K562 (cell line): ENCODE data around the gene MIEF2. TPM values are rescaled to one million over a fixed set of nuclear protein-coding genes. Genes with fewer than 3 reads are reported as not detected.
A peak's percentile ranks its signal among the peaks of the same experiment; 100 is the strongest.

Experiments
- ATAC-seq: fragments of 200-7000 bp; cut with Tn5 transposase; 3 replicates; pipeline ENCODE4 v1.9.1; 2020; ENCODE audit warnings: moderate library complexity
- BruUV-seq: library from RNA; stranded (reverse); fragments of 400-500 nt; replicated peaks from 2 replicates; lab custom pipeline; 2021; lab: Mats Ljungman, UMichigan
- CTCF ChIA-PET: fragments of 300-600 bp; formaldehyde crosslinking; extraction: SDS; loops from one replicate; lab custom pipeline; 2021; ENCODE audit warnings: low intra/inter-chr PET ratio; lab: Yijun Ruan, JAX
- POLR2A ChIA-PET: fragments of 300-600, 350-650 bp; sonication (Branson Sonifier 250); formaldehyde crosslinking; extraction: SDS; loops from one replicate; lab custom pipeline; 2021; ENCODE audit warnings: antibody characterized with exemption, inconsistent platforms; lab: Yijun Ruan, JAX
- DNase-seq, 4 experiments: peaks; one replicate each; pipeline versions ENCODE4 v3.0.0 to v3.0.0-alpha.2; 2011 to 2018; ENCODE audit warnings: low spot score in 3 of 4, mixed read lengths in 3 of 4; ENCODE audit errors: extremely low read depth in 1 of 4
- FAIRE-seq: peaks from 2 replicates; lab custom pipeline; 2011; peaks lifted over from hg19 to GRCh38; lab: Jason Lieb, UNC
- H2AFZ ChIP-seq: 2 replicates; pipeline ENCODE4 v1.6.0; 2011; ENCODE audit warnings: low read depth, low read length, control low read depth, inconsistent platforms
- H3K27ac ChIP-seq: fragments of 200-600 bp; 3 replicates; pipeline ENCODE4 v1.8.0; 2011; ENCODE audit warnings: low read depth, mild to moderate bottlenecking, control low read depth, inconsistent platforms, low read length, moderate library complexity, mixed read lengths; ENCODE audit errors: extremely low read depth
- H3K27me3 ChIP-seq, 2 experiments: fragments of 300-600 bp in 1 of 2; 2 replicates in 1 of 2; 3 replicates in 1 of 2; pipeline versions ENCODE4 v1.6.0 to v1.8.0; 2011; ENCODE audit warnings: inconsistent platforms in 2 of 2, low read length in 2 of 2, mild to moderate bottlenecking in 1 of 2, mixed read lengths in 1 of 2, moderate library complexity in 1 of 2; ENCODE audit not compliant: control insufficient read depth in 2 of 2, insufficient read depth in 2 of 2
- H3K36me3 ChIP-seq: fragments of 300-600 bp; 3 replicates; pipeline ENCODE4 v1.8.0; 2011; ENCODE audit warnings: mild to moderate bottlenecking, low read length, inconsistent platforms; ENCODE audit not compliant: control insufficient read depth, insufficient read depth
- H3K4me1 ChIP-seq, 2 experiments: fragments of 200-600 bp in 1 of 2; replicated peaks in 1 of 2; 2 replicates in 1 of 2; 3 replicates in 1 of 2; pipeline versions ENCODE4 v1.5.1 to v1.8.0; 2011; ENCODE audit warnings: inconsistent platforms in 2 of 2, low read length in 2 of 2, mild to moderate bottlenecking in 1 of 2, mixed read lengths in 1 of 2, moderate library complexity in 1 of 2; ENCODE audit not compliant: control insufficient read depth in 2 of 2, insufficient read depth in 2 of 2
- H3K4me2 ChIP-seq: 2 replicates; pipeline ENCODE4 v1.6.1; 2011; ENCODE audit warnings: low read length, control low read depth, inconsistent platforms, mixed read lengths; ENCODE audit not compliant: insufficient read depth
- H3K4me3 ChIP-seq: fragments of 200-600 bp; sonication (generic), shearing (Covaris generic); 2 replicates; pipeline ENCODE4 v1.5.1; 2016; ENCODE audit warnings: control low read depth, inconsistent platforms
- H3K79me2 ChIP-seq: fragments of 200-600 bp; 3 replicates; pipeline ENCODE4 v1.8.0; 2011; ENCODE audit warnings: low read length, inconsistent platforms; ENCODE audit not compliant: control insufficient read depth, insufficient read depth
- H3K9ac ChIP-seq, 2 experiments: 2 replicates each; pipeline versions ENCODE4 v1.6.0 to v1.6.1; 2011; ENCODE audit warnings: low read depth in 2 of 2, low read length in 2 of 2, control low read depth in 1 of 2, inconsistent platforms in 1 of 2, mild to moderate bottlenecking in 1 of 2, mixed read lengths in 1 of 2; ENCODE audit not compliant: insufficient read depth in 1 of 2
- H3K9me1 ChIP-seq: one replicate; pipeline ENCODE4 v1.6.0; 2011; ENCODE audit warnings: inconsistent platforms, mild to moderate bottlenecking, low read length, moderate library complexity; ENCODE audit not compliant: control insufficient read depth, insufficient read depth
- H3K9me3 ChIP-seq: replicated peaks from 2 replicates; pipeline ENCODE4 v1.5.1; 2011; ENCODE audit warnings: low read depth, low read length, inconsistent platforms; ENCODE audit not compliant: control insufficient read depth, insufficient read depth
- H4K20me1 ChIP-seq: replicated peaks from 2 replicates; pipeline ENCODE4 v1.6.1; 2011; ENCODE audit warnings: low read length, inconsistent platforms, mixed read lengths; ENCODE audit not compliant: control insufficient read depth, insufficient read depth
- RAD21 ChIP-seq, 2 experiments: fragments of 250-450 bp in 1 of 2; fragments of 450-650 bp in 1 of 2; sonication (Bioruptor Pico) in 1 of 2; formaldehyde crosslinking in 1 of 2; IDR thresholded peaks in 1 of 2; conservative IDR thresholded peaks in 1 of 2; 2 replicates each; pipeline versions ENCODE4 v1.4.0 to v1.8.0; 2020 to 2022; ENCODE audit warnings: mild to moderate bottlenecking in 2 of 2, moderate library complexity in 1 of 2
- RFX1 ChIP-seq: fragments of 450-650 bp; IDR thresholded peaks from 2 replicates; pipeline ENCODE4 v1.6.1; 2016; ENCODE audit warnings: mild to moderate bottlenecking, moderate library complexity
- STAG1 ChIP-seq: sonication (generic); formaldehyde crosslinking; IDR thresholded peaks from 2 replicates; pipeline ENCODE4 v1.5.0; 2020; ENCODE audit warnings: missing genetic modification reagents, borderline replicate concordance
- WGBS: fragments of 100-300 bp; shearing (Covaris generic); methylation state at CpG from one replicate; pipeline ENCODE4 v1.1.6; 2016; ENCODE audit warnings: low coverage, mixed read lengths; ENCODE audit not compliant: insufficient coverage; ENCODE audit errors: missing lambda C conversion rate; 5-methylcytosine and 5-hydroxymethylcytosine counted together
- in situ Hi-C: fragments of 300-500 bp; cut with MboI; formaldehyde crosslinking; loops from 4 replicates; pipeline ENCODE4 v1.15.0; 2018; ENCODE audit warnings: inconsistent platforms, mixed read lengths
- intact Hi-C: fragments of 100-400 bp; cut with micrococcal nuclease; formaldehyde crosslinking; loops from 2 replicates; pipeline ENCODE4 v1.14.2; 2022
- polyA plus RNA-seq, 8 experiments: library from polyadenylated mRNA; depleted of rRNA in 4 of 8; stranded (reverse) in 5 of 8; unstranded in 3 of 8; fragments of >200 nt; fragmentation: Nextera tagmentation in 2 of 8; fragmentation: Illumina TruSeq in 1 of 8; extraction: Ambion mirVana in 2 of 8; extraction: Trizol in 1 of 8; gene quantifications; 2 replicates each; pipeline versions ENCODE4 v1.2.1 to v1.2.3, GENCODE V29; 2011 to 2014; ENCODE audit warnings: inconsistent platforms in 1 of 8, missing spikeins in 1 of 8
- total RNA-seq, 7 experiments: library from RNA; depleted of rRNA in 6 of 7; stranded (reverse); fragments of >200 nt in 6 of 7; fragmentation: Illumina TruSeq in 2 of 7; extraction: Trizol in 2 of 7; gene quantifications; 2 replicates each; pipeline versions ENCODE4 v1.2.1 to v1.2.3, GENCODE V29; 2011 to 2021; ENCODE audit warnings: low replicate concordance in 1 of 7
- TF ChIP-seq, protein P1 (sequence below), 3 experiments: IDR thresholded peaks in 2 of 3; conservative IDR thresholded peaks in 1 of 3; 2 replicates each; pipeline ENCODE4 v1.5.1; 2011 to 2012; ENCODE audit warnings: low read length in 3 of 3, mild to moderate bottlenecking in 3 of 3, control low read depth in 2 of 3, improper control_type of control experiment in 1 of 3, inconsistent platforms in 1 of 3, low read depth in 1 of 3, mixed read lengths in 1 of 3, moderate library complexity in 1 of 3; ENCODE audit not compliant: insufficient read depth in 2 of 3
- TF ChIP-seq, protein P2 (sequence below): IDR thresholded peaks from 3 replicates; pipeline ENCODE4 v1.6.1; 2011; ENCODE audit warnings: borderline replicate concordance, mild to moderate bottlenecking, moderate library complexity; ENCODE audit not compliant: insufficient read length; ENCODE audit errors: extremely low read depth
- TF ChIP-seq, protein P3 (sequence below), 2 experiments: fragments of 450-650 bp; formaldehyde crosslinking in 1 of 2; IDR thresholded peaks; 2 replicates each; pipeline versions ENCODE4 v1.4.0 to v1.6.1; 2014 to 2020; ENCODE audit warnings: mild to moderate bottlenecking in 2 of 2, borderline replicate concordance in 1 of 2, low read depth in 1 of 2

MIEF2 gene
- total and polyA plus RNA-seq, 9 of the 15 experiments (the other 6 are each of a cell fraction or from before 2014, with no cell fraction given) = 0.10 to 8.2 (median 2.4) TPM

DNA sequence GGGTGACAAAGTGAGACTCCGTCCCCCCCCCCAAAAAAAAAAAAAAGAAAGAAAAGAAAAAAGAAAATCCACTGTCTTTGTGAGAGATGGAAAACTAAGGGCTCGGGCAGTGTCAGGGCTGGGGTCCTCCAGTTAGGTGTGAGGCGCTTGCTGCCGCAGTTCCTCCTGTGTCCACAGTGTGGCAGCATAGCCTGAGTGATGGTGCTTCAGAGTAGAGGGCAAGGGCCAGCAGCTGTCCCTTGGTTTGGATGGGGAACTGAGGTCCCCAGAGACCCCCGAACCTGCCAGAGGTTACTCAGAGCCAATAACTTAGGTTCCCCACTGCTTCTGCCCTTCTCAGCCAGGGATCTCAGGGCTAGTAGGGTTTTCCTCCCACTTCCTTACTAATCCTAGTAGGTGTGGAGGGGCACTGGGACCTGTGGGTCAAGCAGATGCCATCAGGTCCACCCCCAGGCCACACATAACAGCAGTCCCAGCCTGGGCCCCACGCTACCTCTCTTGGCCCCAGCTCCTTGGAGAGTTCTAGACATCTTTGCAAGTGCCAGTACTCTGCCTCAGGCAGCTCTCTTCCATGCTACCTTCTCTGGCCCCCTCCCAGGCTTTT lies 42.9 kb upstream of the MIEF2 start:
- WGBS = 0% methylated on average over 5 of the region's 6 CpGs
- H3K27me3 ChIP-seq = no peaks in the 10 kb centered on the region
- H3K4me1 ChIP-seq = peaks cover 8 to 10% of the 10 kb centered on the region in 2 experiments; a peak in 3 of 5 replicates
- DNase-seq = peak; percentile 74 to 81 (median 78)
- intact Hi-C loops (no loop called here), in situ Hi-C loops (loop anchor here (25.0 kb wide), 1 partner anchor 345 kb away; no protein-coding TSS in a partner anchor)
- no peak overlapping the region for H3K4me3 ChIP-seq
- peak; percentile 96 for ATAC-seq
- peak; percentile 90 for FAIRE-seq
- H3K27ac ChIP-seq = no peak overlapping the region
- BruUV-seq = no TSS peak
- H3K9ac ChIP-seq = no peak overlapping the region
- no peak overlapping the region for H3K4me2 ChIP-seq
- H3K9me1 ChIP-seq = peaks cover 3% of the 10 kb centered on the region
- no peaks in the 10 kb centered on the region for H3K9me3 ChIP-seq
- CTCF ChIA-PET = interaction anchor here (0.6 kb wide), 1 partner anchor 327 kb away, joined by 3 read pairs; no protein-coding TSS in a partner anchor
- no peaks in the 10 kb centered on the region for H3K36me3 ChIP-seq
- no peak overlapping the region for H2AFZ ChIP-seq
- H4K20me1 ChIP-seq = 0 out of 2 replicates have a peak, but pooled peaks cover 7% of the 10 kb centered on the region
- POLR2A ChIA-PET = interaction anchor here (0.6 kb wide), 1 partner anchor 54 kb away, joined by 3 read pairs; no protein-coding TSS in a partner anchor
- no peaks in the 10 kb centered on the region for H3K79me2 ChIP-seq
- TF ChIP-seq RAD21 (CRISPR knock-in tag; conservative IDR thresholded peaks at IDR 0.05 in 1 of 2, IDR thresholded peaks at IDR 0.05 in 1 of 2) (peak; percentile 51 to 76), RFX1 (no peak), STAG1 (CRISPR knock-in tag) (peak; percentile 71; the same call in 1 of the 2 replicates)
- TF ChIP-seq, protein P1, sequence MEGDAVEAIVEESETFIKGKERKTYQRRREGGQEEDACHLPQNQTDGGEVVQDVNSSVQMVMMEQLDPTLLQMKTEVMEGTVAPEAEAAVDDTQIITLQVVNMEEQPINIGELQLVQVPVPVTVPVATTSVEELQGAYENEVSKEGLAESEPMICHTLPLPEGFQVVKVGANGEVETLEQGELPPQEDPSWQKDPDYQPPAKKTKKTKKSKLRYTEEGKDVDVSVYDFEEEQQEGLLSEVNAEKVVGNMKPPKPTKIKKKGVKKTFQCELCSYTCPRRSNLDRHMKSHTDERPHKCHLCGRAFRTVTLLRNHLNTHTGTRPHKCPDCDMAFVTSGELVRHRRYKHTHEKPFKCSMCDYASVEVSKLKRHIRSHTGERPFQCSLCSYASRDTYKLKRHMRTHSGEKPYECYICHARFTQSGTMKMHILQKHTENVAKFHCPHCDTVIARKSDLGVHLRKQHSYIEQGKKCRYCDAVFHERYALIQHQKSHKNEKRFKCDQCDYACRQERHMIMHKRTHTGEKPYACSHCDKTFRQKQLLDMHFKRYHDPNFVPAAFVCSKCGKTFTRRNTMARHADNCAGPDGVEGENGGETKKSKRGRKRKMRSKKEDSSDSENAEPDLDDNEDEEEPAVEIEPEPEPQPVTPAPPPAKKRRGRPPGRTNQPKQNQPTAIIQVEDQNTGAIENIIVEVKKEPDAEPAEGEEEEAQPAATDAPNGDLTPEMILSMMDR (IDR thresholded peaks at IDR 0.05 in 2 of 3, conservative IDR thresholded peaks at IDR 0.05 in 1 of 3; ENCODE audit: insufficient read depth in 2 of 3, low read depth in 1 of 3, low read length in 3 of 3) = peak; percentile 79 to 87 (median 85)
- TF ChIP-seq, protein P2, sequence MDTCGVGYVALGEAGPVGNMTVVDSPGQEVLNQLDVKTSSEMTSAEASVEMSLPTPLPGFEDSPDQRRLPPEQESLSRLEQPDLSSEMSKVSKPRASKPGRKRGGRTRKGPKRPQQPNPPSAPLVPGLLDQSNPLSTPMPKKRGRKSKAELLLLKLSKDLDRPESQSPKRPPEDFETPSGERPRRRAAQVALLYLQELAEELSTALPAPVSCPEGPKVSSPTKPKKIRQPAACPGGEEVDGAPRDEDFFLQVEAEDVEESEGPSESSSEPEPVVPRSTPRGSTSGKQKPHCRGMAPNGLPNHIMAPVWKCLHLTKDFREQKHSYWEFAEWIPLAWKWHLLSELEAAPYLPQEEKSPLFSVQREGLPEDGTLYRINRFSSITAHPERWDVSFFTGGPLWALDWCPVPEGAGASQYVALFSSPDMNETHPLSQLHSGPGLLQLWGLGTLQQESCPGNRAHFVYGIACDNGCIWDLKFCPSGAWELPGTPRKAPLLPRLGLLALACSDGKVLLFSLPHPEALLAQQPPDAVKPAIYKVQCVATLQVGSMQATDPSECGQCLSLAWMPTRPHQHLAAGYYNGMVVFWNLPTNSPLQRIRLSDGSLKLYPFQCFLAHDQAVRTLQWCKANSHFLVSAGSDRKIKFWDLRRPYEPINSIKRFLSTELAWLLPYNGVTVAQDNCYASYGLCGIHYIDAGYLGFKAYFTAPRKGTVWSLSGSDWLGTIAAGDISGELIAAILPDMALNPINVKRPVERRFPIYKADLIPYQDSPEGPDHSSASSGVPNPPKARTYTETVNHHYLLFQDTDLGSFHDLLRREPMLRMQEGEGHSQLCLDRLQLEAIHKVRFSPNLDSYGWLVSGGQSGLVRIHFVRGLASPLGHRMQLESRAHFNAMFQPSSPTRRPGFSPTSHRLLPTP = no peak
- TF ChIP-seq, protein P3, sequence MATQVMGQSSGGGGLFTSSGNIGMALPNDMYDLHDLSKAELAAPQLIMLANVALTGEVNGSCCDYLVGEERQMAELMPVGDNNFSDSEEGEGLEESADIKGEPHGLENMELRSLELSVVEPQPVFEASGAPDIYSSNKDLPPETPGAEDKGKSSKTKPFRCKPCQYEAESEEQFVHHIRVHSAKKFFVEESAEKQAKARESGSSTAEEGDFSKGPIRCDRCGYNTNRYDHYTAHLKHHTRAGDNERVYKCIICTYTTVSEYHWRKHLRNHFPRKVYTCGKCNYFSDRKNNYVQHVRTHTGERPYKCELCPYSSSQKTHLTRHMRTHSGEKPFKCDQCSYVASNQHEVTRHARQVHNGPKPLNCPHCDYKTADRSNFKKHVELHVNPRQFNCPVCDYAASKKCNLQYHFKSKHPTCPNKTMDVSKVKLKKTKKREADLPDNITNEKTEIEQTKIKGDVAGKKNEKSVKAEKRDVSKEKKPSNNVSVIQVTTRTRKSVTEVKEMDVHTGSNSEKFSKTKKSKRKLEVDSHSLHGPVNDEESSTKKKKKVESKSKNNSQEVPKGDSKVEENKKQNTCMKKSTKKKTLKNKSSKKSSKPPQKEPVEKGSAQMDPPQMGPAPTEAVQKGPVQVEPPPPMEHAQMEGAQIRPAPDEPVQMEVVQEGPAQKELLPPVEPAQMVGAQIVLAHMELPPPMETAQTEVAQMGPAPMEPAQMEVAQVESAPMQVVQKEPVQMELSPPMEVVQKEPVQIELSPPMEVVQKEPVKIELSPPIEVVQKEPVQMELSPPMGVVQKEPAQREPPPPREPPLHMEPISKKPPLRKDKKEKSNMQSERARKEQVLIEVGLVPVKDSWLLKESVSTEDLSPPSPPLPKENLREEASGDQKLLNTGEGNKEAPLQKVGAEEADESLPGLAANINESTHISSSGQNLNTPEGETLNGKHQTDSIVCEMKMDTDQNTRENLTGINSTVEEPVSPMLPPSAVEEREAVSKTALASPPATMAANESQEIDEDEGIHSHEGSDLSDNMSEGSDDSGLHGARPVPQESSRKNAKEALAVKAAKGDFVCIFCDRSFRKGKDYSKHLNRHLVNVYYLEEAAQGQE (IDR thresholded peaks at IDR 0.05; ENCODE audit: borderline replicate concordance) = peak; percentile 62; the same call in 1 of the 2 replicates
- TF ChIP-seq, protein P3 (CRISPR knock-in tag; IDR thresholded peaks at IDR 0.05; ENCODE audit: low read depth) = no peak
